ENCODE data around the gene SC5D.

Gene SC5D

GRCh38 chr11:121330614-121331435 lies 38.3 kb downstream of the SC5D start:
- no peak for DNase-seq

GRCh38 chr11:121334973-121335710 lies 42.6 kb downstream of the SC5D start:
- DNase-seq: no peak

- DNase-seq: no peak
These were observed 43.8 kb downstream of the SC5D start for GRCh38 chr11:121336279-121336937.

- no peak for DNase-seq
These were observed 44.5 kb downstream of the SC5D start for GRCh38 chr11:121337078-121337477.

GRCh38 chr11:121337740-121338272 lies 45.2 kb downstream of the SC5D start:
- no peak for DNase-seq

- no peak for DNase-seq
These were observed 46.0 kb downstream of the SC5D start for GRCh38 chr11:121338536-121338935.

- DNase-seq: no peak
These were observed 47.5 kb downstream of the SC5D start for GRCh38 chr11:121340032-121340580.

- no peak for DNase-seq
These were observed 49.0 kb downstream of the SC5D start for GRCh38 chr11:121341609-121342008.

- no peak for DNase-seq
These were observed 52.3 kb downstream of the SC5D start for GRCh38 chr11:121344824-121345223.

- DNase-seq: no peak
These were observed 54.5 kb downstream of the SC5D start for GRCh38 chr11:121347094-121347493.

- DNase-seq: no peak
These were observed 55.2 kb downstream of the SC5D start for GRCh38 chr11:121347813-121348212.

GRCh38 chr11:121348220-121348875 lies 55.8 kb downstream of the SC5D start:
- DNase-seq: no peak

GRCh38 chr11:121349790-121350189 lies 57.2 kb downstream of the SC5D start:
- no peak for DNase-seq

GRCh38 chr11:121350314-121351082 lies 57.9 kb downstream of the SC5D start:
- DNase-seq: no peak

- DNase-seq: no peak
These were observed 58.6 kb downstream of the SC5D start for GRCh38 chr11:121351083-121351630.

GRCh38 chr11:121352251-121352891 lies 59.8 kb downstream of the SC5D start:
- no peak for DNase-seq

GRCh38 chr11:121354192-121354591 lies 61.6 kb downstream of the SC5D start:
- DNase-seq: no peak

GRCh38 chr11:121356357-121356756 lies 63.8 kb downstream of the SC5D start:
- DNase-seq: no peak

All from amniotic stem cell (primary cell).